Lower lobe of right lung (tissue), 2 donors: ENCODE measurements around the gene ATP10B. TPM values are rescaled to one million over a fixed set of nuclear protein-coding genes. Genes with fewer than 3 reads are reported as not detected.

Source experiments
- ATAC-seq, 2 donors: fragments of 200-7000 bp; cut with Tn5 transposase; one replicate each; pipeline ENCODE4 v1.9.1; 2020 to 2022; ENCODE audit warnings: mild to moderate bottlenecking in 2 of 2, moderate library complexity in 2 of 2
- DNase-seq: peaks from one replicate; pipeline ENCODE4 v3.0.0-alpha.2; 2020
- H3K27ac ChIP-seq: fragments of 200-600 bp; one replicate; pipeline ENCODE4 v1.8.0; 2022
- H3K27me3 ChIP-seq: fragments of 200-600 bp; one replicate; pipeline ENCODE4 v1.8.0; 2022; ENCODE audit warnings: low read depth
- H3K36me3 ChIP-seq: fragments of 200-600 bp; one replicate; pipeline ENCODE4 v1.8.0; 2022; ENCODE audit warnings: mild to moderate bottlenecking
- H3K4me1 ChIP-seq: fragments of 200-600 bp; one replicate; pipeline ENCODE4 v1.8.0; 2022
- H3K4me3 ChIP-seq: fragments of 200-600 bp; one replicate; pipeline ENCODE4 v1.8.0; 2022; ENCODE audit warnings: mild to moderate bottlenecking
- H3K9me3 ChIP-seq: fragments of 200-600 bp; one replicate; pipeline ENCODE4 v1.8.0; 2022
- intact Hi-C: fragments of 100-400 bp; cut with DNase I; formaldehyde crosslinking; loops from one replicate; pipeline ENCODE4 v1.11.0; 2022
- total RNA-seq: library from RNA; stranded (reverse); fragmentation: NEBNext Ultra II Directional; extraction: Animal tissue kit (Norgen Biotek cat#: 25700); gene quantifications from one replicate; pipeline ENCODE4 v1.2.1, GENCODE V29; 2021
- TF ChIP-seq, protein P1 (sequence below): fragments of 200-600 bp; IDR thresholded peaks from one replicate; pipeline ENCODE4 v1.8.0; 2022; ENCODE audit warnings: antibody characterized with exemption, mild to moderate bottlenecking
- donor health status: DM: no; HTN: yes; CAD: no; lungs with severe emphysema.

Gene ATP10B
- total RNA-seq, 1 donor from 2014 or later: not detected

DNA sequence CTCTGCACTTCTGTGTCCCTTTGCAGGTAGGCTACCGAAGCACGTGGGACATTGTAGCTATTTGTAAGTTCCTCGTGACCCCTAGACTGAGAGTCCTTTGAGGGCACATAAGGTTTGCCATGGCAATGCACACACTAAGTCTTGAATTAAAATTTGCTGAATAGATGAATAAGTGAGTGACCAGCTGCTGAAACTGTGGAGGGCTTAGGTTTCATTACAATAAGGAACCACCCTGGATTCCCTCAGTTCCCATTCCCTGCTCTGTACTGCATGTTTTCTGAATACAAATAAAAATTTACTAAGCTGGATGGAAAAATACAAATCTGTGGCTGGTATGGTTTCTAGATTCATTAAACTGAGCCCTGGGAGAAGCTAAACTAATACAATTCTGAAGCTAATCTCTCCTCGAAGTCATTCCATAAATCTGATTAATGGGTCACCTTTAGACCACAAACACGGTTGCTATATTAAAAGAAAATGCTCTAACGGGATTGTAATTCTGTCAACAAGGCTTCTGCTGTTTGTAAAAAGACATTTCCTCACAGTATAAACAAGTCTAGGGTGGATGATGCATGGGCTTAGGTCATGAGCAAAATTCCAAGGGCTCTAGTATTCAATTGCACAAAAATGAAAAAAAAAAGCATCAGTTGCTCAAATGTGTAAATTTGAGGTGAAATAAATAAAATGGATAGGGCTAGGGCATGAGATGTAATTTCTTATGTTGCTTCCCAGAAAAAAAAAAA is 172.3 kb downstream of the ATP10B start:
- Histone ChIP-seq H3K9me3 (no peaks in the 10 kb centered on the region), H3K27ac (no peak overlapping the region), H3K4me3 (no peak overlapping the region), H3K4me1 (no peaks in the 10 kb centered on the region), H3K36me3 (no peaks in the 10 kb centered on the region), H3K27me3 (no peaks in the 10 kb centered on the region)
- no peak for DNase-seq
- intact Hi-C loops: no loop called here
- no peak for ATAC-seq
- TF ChIP-seq, protein P1, sequence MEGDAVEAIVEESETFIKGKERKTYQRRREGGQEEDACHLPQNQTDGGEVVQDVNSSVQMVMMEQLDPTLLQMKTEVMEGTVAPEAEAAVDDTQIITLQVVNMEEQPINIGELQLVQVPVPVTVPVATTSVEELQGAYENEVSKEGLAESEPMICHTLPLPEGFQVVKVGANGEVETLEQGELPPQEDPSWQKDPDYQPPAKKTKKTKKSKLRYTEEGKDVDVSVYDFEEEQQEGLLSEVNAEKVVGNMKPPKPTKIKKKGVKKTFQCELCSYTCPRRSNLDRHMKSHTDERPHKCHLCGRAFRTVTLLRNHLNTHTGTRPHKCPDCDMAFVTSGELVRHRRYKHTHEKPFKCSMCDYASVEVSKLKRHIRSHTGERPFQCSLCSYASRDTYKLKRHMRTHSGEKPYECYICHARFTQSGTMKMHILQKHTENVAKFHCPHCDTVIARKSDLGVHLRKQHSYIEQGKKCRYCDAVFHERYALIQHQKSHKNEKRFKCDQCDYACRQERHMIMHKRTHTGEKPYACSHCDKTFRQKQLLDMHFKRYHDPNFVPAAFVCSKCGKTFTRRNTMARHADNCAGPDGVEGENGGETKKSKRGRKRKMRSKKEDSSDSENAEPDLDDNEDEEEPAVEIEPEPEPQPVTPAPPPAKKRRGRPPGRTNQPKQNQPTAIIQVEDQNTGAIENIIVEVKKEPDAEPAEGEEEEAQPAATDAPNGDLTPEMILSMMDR: no peak

DNA sequence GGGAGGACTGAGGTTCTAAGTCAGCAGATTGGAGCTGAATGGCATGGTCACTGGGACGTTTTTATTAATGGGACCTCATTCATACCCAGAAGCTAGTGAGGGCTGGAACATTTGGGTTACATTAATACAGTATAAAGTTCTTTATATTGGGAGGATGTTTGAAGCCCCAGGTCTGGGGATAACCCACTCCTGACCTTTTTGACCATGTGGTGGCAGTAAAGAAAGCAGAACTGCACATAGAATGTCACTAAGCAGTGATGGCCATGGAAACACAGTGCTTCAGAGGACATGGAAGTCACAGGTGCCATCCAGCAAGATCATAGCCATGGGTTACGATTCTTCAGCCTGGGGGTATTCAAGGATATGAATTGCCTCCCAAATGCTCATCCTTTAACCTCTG is 176.0 kb downstream of the ATP10B start:
- TF ChIP-seq, protein P1: peak; percentile 11
- ATAC-seq: peak in 1 of 2 donors; percentile 32

DNA sequence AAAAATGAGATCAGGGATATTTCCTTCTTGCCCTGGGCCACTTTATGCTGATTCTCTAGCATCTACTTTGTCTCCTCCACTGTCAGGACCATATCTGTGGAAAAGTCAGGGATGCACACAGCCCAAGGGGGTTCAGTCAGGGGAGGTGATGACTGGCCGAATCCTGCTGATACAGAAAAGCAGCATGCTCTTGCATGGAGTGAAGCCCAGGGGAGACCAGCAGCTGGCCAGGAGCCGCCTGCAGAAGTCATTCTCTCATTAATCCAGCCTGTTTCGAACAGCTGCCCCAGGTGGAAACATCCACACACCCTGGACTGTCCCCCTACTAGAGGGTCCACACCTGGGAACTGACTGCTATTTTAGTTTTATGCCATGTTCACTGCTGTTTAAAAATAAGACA is 177.1 kb downstream of the ATP10B start:
- TF ChIP-seq, protein P1: no peak
- no peaks in the 10 kb centered on the region for H3K4me1 ChIP-seq
- H3K27ac ChIP-seq: no peak overlapping the region
- H3K27me3 ChIP-seq: no peaks in the 10 kb centered on the region
- DNase-seq (no peak), ATAC-seq (no peak)
- no peak overlapping the region for H3K4me3 ChIP-seq
- intact Hi-C loops: no loop called here
- no peaks in the 10 kb centered on the region for H3K36me3 ChIP-seq
- no peaks in the 10 kb centered on the region for H3K9me3 ChIP-seq

More for the DNA sequence above, 176.0 kb downstream of the ATP10B start:
- H3K9me3 ChIP-seq: no peaks in the 10 kb centered on the region
- no peaks in the 10 kb centered on the region for H3K4me1 ChIP-seq
- no peaks in the 10 kb centered on the region for H3K27me3 ChIP-seq
- H3K4me3 ChIP-seq: no peak overlapping the region
- intact Hi-C loops: no loop called here
- H3K27ac ChIP-seq: no peak overlapping the region
- no peaks in the 10 kb centered on the region for H3K36me3 ChIP-seq
- no peak for DNase-seq

DNA sequence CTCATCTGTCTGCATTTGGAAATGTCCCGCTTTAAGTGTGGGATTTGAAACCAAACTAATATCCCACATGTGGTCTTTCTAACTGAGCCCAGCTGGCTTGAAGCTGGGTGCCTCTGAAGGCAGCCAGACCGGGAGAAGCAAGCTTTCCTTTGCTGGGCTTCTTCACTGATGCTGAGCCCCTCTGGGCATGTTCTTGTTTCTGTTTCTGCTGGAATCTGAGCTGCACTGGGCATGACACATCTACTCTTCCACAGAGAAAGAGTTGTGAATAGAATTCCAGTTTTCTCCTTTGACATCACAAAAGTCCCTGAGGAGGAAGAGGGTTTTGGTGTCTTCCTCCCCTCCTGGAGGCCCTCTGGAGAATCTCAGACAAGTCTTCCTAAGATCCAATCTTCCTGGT is 179.5 kb downstream of the ATP10B start:
- no peaks in the 10 kb centered on the region for H3K27me3 ChIP-seq
- intact Hi-C loops: no loop called here
- TF ChIP-seq, protein P1: no peak
- no peaks in the 10 kb centered on the region for H3K9me3 ChIP-seq
- no peak for DNase-seq
- ATAC-seq: no peak
- no peaks in the 10 kb centered on the region for H3K4me1 ChIP-seq
- no peaks in the 10 kb centered on the region for H3K36me3 ChIP-seq
- no peak overlapping the region for H3K27ac ChIP-seq
- H3K4me3 ChIP-seq: no peak overlapping the region

DNA sequence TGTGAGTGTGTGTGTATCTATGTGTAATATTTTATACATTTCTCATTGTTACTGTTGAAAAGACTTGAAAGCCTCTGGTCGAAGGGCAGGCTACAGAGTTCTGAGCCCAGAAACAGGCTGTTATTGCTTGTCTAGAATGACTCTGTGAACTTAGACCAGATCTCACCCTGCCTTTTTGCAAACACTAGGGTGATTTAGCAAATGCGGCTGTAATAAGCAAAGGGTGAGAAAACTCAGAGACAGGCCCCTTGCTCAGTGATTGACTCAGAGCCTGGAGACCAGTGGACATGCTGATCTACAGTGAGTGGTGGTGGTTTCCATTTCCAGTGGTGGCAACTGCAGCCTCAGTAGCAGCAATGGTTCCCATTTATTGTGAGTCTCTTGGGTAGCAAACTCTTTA is 183.7 kb downstream of the ATP10B start:
- Histone ChIP-seq H3K27me3 (no peaks in the 10 kb centered on the region), H3K27ac (no peak overlapping the region), H3K4me3 (no peak overlapping the region), H3K4me1 (no peaks in the 10 kb centered on the region), H3K36me3 (no peaks in the 10 kb centered on the region), H3K9me3 (no peaks in the 10 kb centered on the region)
- ATAC-seq (no peak), DNase-seq (no peak)
- TF ChIP-seq, protein P1: no peak
- intact Hi-C loops: no loop called here
